HG03045 (cell line): ENCODE data around the gene ISYNA1.

ENCODE experiments used
- ATAC-seq: cut with Tn5 transposase; IDR thresholded peaks from one replicate; pipeline ENCODE4 v1.9.1; 2021; ENCODE audit warnings: mild to moderate bottlenecking, moderate library complexity; ENCODE audit not compliant: unreplicated experiment

ISYNA1 gene

DNA sequence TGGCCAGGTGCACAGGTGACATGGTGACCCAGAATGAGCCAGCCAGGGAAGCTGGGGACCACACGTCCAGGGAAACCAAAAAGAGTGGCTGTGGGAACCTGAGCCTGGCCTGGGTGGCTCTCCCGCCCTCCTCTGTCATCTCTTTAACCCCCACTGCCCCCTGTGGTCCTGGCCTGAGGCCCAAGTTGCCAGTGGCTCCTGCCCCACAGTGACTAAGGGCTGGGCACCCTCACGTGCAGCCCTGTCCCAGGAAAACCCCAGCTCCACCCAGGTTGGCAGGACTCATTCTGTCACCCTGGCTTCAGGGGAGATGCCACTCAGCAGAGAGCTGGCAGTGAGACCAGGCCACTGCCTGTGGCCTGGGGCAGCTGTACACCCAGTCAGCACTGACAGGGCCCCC, 30.6 kb upstream of the ISYNA1 start:
- ATAC-seq = no peak

DNA sequence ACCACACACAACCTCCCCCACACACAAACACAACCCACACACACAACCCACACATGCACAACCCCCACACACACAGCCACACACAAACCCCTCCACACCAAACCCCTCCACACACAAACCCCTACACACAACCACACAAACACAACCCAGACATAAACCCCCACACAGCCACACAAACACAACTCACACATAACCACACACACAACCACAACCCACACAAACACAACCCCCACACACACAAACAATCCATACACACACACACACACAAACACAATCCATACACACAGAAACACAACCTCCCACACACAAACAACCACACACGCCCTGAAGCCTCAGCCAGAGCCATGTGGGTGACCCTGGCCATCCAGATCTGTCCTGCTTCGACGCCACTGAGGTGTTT, 30.0 kb upstream of the ISYNA1 start:
- ATAC-seq = no peak

DNA sequence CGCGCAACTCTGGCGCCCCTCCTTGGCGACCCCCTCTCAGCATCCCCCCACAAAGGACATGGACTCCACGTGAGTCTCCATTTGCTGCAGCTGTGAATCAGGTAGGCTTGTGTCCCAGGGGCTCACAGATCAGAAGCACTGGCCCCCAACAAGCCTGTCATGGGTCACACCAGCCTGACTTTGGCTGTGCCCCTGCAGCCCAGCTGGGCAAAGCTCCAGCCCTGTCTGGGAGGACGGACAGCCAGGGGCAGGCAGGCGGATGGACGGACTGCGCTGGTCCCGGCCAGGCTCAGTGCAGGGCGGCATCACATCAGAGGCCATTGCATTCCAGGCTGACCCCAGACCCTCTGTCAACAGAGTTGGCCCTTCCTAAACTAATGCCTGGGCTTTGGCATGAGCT, 28.4 kb upstream of the ISYNA1 start:
- no peak for ATAC-seq

DNA sequence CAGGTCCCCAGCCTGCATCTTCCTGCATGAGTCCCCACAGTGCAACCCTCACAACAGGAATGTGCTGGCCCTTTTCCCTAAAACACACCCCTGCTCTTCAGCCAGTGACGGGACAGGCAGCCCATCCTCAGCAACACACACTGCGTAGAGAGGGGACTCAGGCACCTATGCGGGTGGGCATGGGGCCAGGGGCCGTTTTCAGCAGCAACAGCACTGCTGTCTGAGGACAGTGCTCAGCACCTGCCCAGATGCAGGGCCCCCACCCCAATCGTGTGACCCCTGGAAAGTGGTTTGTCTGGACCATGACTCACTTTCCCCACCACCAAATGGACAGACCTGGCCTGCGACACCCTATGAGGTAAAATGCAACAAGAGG, 28.0 kb upstream of the ISYNA1 start:
- no peak for ATAC-seq

DNA sequence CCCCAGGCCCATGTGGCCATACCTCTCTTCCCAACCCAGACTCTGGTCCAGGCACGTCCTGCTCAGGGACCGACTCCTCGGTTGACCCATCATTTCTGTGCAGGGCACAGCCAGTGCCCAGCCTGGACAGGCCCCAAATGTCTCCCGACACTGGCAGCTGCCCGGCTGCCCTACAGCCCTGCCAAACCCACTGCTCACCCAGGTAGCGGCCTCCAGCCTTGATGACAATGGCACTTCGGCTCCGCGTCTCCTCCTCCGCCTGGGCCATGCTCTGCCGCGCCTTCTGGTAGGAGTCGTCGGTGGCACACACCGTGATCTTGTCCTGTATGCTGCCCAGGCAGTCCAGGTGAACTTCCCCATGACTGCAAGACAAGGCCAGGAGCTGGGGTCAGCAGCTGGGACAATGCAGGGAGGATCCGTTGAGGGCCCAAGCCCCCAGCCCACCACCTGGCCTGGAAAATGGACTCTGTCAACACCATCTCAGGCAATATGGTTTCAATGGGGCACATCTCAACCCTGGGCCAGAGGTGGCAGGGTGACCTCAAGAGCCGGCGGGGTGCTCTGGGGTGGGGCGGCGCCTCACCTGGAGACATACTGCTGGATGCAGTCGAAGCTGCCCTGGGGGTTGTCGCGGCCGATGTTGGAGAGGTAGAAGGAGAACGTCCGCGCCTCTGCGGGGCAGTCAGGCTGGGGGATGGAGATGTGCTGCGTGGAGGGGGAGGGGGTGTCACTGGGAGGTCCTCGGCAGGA, 27.5 kb upstream of the ISYNA1 start:
- no peak for ATAC-seq

DNA sequence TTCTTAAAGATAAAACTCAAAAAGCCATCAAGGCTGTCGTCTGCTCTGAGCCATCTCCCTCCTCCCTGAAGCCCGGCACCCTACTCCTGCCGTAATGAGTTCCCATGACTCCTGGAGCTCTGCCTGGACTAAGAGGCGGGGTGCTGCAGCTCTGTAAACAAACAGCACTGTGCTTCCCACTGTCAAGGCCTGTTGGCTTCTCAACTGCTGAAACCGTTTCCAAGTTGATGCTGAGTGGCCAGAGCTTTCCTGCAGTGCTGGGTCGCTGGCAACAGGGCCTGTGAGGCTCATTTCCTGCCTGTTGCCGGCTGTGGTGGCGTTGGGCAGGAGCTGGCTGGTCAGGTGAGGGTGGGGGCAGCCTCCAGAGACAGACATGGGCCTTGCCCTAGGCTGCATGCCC, 26.7 kb upstream of the ISYNA1 start:
- ATAC-seq = no peak

DNA sequence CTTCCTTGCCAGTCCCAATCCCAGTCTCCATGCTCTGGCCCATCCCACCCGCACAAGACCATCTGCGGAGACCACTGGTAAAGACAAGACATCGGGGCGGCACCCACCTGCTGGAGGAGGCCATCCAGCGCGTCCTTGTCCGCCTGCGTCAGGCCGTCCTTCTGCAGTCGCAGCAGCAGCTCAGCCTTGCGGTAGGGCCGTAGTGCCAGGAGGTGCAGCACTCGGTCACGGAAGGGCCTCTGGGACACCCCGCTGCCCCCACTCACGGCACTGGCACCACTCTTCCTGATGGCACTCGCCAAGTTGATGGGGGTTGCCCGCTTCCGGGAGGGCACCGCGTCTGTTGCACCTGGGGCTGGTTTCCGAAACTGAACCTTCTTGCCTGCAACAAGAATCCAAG, 23.5 kb upstream of the ISYNA1 start:
- no peak for ATAC-seq

DNA sequence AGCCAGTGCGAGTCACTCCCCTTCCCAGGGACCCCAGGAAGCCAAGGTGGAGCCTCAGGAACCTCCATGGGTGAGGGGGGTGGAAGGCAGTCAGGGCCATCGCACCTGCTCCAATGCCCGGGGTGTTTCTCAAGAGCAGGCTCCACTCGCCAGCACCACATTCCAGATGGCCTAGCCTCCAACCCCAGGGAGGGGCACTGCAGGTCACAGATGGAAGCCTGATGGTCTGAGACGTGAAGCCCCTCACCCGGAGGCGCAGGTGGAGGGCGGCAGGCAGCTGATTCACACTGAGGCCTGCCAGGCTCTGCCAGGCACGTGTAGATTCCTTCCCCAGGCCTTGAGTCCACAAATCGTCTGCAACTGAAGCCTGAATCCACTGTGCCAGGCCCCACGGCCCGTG, 23.0 kb upstream of the ISYNA1 start:
- ATAC-seq = no peak

DNA sequence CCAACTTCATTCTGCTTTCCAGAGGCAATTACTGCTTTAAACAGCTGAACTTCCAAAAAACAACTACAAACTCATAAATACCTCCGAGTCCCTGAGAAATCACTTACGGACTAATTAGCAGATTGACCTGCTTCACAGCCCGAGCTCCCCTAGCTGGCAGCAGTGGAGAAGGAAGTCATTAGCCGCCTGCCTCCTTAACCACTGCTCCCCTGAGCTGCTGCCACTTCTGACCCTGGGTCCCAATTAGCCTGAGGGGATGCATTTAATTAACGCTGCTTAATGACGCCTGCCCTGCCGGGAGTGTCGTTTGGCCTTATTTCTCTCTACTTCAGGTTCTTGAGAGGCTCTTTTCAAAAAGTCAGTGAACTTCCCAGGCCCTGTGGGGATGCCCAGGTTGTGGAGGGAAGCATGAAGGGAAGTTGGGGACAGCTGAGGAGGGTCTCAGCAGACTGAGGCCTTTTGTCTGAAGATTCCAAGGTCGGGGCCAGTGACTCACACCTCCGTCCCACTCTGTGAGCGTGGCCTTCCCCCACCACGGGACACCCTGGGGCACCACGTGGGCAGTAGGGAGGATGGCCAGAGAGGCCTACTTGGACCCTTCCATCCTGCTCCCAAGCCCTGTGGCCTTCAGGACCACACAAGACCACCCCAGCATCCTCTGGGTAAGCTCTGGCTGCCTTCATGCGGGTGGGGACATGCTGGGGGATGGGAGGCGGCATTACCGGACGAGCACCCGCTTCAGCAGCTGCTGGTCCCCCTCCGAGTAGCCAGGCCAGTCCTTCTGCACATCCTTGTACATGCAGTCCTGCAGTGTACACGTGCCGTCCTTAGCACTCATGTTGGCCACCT, 19.8 kb upstream of the ISYNA1 start:
- no peak for ATAC-seq

DNA sequence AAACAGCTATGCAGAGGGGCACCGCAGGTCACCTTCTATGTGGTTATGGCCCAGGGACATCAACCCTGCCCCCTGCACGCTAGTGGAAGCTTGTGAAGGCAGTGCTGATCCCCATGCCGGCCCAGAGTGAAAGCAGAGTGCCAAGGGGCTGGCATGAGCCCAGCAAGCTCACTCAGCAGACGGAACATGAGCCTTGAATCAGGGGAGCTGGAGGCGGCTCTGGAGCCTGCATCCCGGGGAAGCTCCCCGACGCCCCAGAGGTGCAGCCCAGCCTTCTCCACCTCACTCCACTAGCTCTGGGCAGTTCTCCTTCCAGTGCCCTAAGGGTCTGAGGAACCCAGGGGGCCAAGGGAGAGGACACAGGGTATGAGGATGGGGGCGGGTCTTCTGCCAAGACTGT, 19.0 kb upstream of the ISYNA1 start:
- no peak for ATAC-seq

DNA sequence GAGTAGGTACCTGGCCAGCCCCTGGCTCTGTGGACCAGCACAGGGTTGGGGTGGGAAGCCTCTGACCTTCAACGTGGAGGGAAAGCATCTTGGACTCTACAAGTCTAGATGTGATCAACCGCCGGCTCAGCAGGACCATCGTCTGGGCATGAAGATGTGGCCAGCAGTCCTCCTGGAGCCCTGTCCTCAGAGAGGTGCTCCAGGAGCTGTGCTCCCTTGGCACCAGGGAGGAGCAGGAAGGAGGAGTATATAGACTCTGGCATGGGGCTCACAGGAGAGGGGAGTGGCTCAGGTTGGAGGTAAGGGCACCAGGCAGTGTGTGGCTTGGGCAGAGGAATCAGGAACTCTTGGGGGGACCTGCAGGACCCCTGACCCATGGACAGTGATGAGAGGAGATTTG, 18.3 kb upstream of the ISYNA1 start:
- ATAC-seq = no peak

DNA sequence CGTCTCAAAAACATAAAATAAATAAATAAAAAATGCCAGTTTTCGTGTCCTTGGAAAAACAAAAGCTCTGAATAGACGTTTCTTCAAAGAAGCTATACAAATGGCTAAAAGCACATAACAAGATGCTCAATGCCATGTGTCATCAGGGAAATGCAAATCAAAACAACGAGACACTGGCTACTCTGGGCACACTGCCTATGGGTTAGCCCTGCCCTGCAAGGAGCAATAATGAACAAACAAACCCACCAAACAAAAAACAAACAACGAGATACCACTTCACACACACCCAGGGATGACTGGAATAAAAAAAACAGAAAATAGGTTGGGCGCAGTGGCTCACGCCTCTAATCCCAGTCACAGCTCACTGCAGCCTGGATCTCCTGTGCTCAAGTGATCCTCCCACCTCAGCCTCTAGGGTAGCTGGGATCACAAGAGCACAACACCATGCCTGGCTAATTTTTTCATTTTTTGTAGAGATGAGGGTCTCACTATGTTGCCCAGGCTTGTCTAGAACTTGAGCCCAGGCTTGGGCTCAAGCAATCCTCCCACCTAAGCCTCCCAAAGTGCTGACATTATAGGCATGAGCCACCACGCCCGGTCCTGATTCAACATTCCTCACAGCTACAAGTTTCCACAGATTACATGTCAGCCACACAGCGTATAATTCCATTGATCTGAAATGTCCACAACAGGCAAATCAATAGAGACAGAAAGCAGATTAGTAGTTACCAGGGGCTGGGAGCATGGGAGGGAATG, 15.5 kb upstream of the ISYNA1 start:
- no peak for ATAC-seq

DNA sequence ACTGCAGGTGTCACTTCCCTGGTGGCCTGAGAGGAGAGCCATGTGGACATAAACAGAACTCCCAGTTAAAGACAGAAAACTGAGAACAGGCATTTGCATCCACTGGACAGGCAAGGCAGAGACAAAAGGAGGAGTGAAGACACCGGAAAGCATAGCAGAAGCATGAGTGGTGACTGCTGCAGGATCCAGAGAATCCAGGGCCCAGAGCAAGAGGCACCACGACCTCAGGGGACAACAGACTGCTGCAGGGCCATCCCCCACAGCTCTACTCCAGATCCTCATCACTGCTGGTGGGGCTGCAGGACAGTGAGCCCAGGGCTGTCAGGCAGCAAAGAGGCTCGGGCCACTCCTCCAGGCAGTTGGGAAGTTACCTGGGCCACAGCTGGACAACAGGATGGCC, 14.5 kb upstream of the ISYNA1 start:
- ATAC-seq = no peak

DNA sequence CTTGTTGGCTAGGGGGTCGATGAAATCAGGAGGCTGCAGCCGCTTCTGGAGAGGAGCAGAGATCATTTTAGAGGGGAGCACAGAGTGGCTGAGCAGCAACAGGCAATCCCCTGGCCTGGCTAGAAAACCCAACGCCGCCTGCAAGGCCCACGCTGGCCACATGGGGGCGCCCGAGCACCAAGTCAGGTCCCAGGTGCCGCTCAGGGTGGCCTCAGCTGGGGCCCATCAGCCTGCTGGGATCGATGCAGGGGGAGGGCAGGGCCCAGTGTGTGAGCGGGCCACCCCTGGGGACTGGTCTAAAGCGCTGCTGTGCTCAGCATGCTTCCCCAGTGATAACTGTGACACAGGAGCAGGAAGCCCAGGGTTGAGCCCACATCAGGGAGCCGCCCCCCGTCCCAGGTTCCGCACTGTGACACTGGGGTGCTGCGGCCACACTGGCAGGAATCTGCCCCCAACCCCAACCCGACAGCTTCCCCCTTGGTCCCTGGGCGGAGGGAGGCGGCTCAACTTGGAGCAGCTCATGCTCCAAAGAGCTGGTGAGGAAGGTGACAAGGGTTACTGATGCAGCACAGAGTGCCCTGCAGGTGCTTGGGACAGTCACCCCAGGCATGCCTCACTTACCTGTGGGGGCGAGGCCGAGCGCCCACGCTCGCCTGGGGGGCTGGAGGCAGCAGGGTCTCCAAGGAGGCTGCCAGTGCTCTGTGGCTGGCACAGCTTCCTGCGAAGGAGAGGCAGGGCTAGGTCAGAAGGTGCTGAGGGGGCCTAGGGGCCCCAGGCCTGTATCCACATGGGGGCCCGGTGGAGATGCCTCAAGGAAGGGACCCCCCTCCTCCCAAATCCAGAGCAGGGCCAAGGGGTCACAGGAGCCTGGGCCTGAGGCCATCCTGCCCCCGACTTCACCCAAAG, 13.3 kb upstream of the ISYNA1 start:
- ATAC-seq = no peak

DNA sequence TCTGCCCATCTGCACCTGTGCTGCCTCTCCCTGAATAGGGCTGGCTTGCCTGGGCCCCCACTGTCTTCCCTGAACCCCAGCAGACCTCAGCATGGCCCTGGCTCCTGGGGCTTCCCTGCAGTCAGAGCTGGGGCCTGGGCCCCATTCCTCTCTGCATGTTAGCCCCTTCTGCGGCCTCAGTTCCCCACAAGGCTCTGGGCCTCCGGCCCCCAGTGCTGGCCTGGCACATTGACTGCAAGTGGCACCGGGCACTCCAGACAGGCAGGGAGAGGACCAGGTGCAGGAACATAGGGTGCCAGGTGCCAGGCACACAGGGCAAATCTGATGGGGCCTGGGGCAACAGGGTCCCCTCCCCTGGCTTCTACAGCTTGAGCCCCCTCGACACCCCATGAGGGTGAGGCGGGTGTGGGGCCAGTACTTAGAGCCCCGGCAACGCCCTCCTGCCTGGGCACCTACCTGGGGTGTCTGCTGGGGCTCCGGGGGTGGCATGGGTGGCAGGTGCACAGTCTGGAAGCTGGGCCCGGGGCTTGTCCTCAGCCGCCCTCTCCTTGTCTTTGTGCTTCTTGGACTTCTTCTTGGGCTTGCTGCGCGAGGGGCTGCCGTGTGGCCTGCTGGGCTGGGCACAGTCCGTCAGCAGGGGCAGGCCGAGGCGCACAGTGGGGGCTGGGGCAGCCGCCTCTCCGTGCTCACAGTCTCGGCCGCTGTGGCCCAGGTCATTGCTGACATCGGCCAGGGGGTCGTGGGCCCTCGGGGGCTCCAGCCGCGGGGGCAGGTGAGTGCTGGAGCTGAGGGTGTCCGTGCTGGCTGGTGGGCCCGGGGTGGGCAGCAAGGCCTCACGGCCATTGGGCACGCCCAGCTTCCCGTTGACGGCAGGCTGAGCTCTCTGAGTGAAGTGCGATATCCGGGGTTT, 12.3 kb upstream of the ISYNA1 start:
- ATAC-seq = no peak

DNA sequence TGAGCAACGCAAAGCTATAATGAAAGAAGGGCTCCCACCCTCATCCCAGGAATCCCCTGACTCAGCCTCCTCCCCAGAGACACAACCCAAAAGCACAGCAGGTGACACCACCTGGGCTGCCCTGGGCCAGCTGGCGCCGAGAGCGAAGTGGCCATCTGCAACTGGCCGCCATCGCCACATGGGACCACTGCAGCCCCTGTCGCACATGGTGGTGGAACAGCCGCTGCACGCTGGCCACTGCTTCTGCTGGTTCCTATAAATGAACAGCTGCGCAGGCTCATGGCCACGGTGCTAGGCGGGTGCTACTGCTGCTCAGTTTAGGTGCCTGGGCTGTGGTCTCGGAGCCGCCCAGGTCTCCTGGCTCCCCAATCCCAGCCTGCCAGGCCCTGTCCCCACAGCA, 11.6 kb upstream of the ISYNA1 start:
- ATAC-seq = no peak

DNA sequence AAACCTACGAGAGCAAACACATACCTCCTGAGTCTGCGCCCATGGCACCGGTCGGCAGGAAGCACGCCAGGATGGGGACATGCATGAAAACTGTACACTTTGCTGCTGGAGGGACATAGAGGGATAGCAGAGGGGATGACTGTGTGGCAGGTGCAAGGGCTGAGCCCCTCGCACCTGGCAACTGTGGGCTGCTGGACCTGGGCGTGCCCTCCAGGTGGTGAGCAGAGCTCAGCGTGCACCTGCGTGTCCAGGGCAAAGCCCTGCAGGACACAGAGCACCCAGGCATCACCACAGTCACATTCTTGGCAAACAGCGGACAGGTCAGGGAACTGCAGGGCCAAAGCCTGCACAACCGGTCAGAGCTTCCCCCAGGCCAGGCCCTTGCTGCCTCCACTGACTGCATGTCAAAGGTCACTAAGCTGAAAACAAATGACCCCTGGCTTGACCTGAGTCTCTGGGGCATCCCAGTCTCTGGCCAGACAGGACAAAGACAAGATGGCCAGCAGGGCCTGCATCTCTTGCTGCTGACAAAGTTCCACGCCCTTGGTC, 9.0 kb upstream of the ISYNA1 start:
- ATAC-seq = no peak

DNA sequence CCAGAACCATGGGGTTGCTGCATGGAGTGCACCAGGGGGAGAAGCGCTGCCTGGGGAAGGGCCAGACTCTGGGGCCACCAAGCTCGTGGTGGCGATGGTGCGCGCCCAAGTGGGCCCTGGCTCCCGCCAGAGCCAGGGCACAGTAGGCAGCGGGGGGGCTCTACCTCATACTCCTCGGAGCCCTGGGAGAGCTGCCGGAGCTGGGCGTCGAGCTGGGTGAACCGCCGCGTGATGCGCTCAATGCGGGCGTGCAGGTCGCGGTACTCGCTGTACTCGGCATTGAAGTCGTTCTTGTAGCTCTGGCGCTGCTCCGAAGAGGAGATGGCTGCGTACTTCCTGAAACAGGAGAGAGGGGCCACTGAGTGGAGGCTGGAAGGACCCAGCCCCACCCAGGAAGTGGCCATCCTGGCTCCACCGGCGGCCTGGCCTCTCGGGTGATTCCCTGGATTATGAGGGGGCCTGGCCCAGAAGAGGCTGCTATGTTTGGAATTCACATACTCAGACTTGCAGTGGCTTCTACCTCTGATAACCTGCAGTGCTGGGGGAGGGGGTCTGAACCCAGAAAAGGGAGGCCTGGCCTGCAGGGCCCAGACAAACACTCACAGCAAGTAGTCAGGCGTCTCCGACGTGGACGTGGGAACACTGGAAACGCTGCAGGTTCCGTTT, 8.3 kb upstream of the ISYNA1 start:
- ATAC-seq = no peak
